IMR-90 (cell line): ENCODE measurements around the gene GPSM1. TPM values are rescaled to one million over a fixed set of nuclear protein-coding genes. Genes with fewer than 3 reads are reported as not detected.

Source experiments
- ATAC-seq: fragments of 200-7000 bp; cut with Tn5 transposase; 2 replicates; pipeline ENCODE4 v1.9.1; 2020; ENCODE audit warnings: low read depth, mild to moderate bottlenecking, moderate library complexity
- BruUV-seq: library from RNA; stranded (reverse); fragments of 400-500 nt; replicated peaks from 2 replicates; lab custom pipeline; 2021; lab: Mats Ljungman, UMichigan
- CTCF ChIA-PET: fragments of 300-600 bp; formaldehyde crosslinking; extraction: SDS; loops from one replicate; lab custom pipeline; 2021; ENCODE audit warnings: antibody characterized with exemption; lab: Yijun Ruan, JAX
- POLR2A ChIA-PET: fragments of 300-600 bp; sonication (Branson Sonifier 250); formaldehyde crosslinking; loops from one replicate; lab custom pipeline; 2022; ENCODE audit warnings: antibody characterized with exemption; ENCODE audit not compliant: unreplicated experiment; lab: Charles Lee
- DNase-seq: peaks from one replicate; pipeline ENCODE4 v3.0.0; 2013
- H2AFZ ChIP-seq: replicated peaks from 2 replicates; pipeline ENCODE3; 2013; ENCODE audit warnings: low read length, mild to moderate bottlenecking; ENCODE audit not compliant: poor library complexity
- H2AK5ac ChIP-seq: 2 replicates; pipeline ENCODE4 v1.6.1; 2013; ENCODE audit warnings: low read depth, low read length, inconsistent platforms
- H2AK9ac ChIP-seq: replicated peaks from 2 replicates; pipeline ENCODE3; 2013; ENCODE audit warnings: mild to moderate bottlenecking, low read depth, low read length, moderate library complexity; ENCODE audit not compliant: poor library complexity
- H2BK120ac ChIP-seq: 2 replicates; pipeline ENCODE4 v1.6.1; 2013; ENCODE audit warnings: low read depth, low read length, inconsistent platforms
- H2BK15ac ChIP-seq: 3 replicates; pipeline ENCODE4 v1.6.1; 2013; ENCODE audit warnings: low read depth, low read length, inconsistent platforms
- H2BK20ac ChIP-seq: 2 replicates; pipeline ENCODE4 v1.6.1; 2013; ENCODE audit warnings: low read depth, mild to moderate bottlenecking, inconsistent platforms, low read length, moderate library complexity
- H2BK5ac ChIP-seq: 2 replicates; pipeline ENCODE4 v1.6.1; 2013; ENCODE audit warnings: mild to moderate bottlenecking, low read depth, low read length, inconsistent platforms; ENCODE audit not compliant: poor library complexity, severe bottlenecking
- H3K14ac ChIP-seq: replicated peaks from 2 replicates; pipeline ENCODE4 v1.6.1; 2013; ENCODE audit warnings: low read depth, low read length, inconsistent platforms
- H3K18ac ChIP-seq: 2 replicates; pipeline ENCODE4 v1.6.1; 2013; ENCODE audit warnings: low read depth, low read length, control low read depth
- H3K23ac ChIP-seq: 2 replicates; pipeline ENCODE4 v1.6.1; 2013; ENCODE audit warnings: low read depth, low read length, inconsistent platforms
- H3K27ac ChIP-seq: 2 replicates; pipeline ENCODE4 v1.5.1; 2013; ENCODE audit warnings: mild to moderate bottlenecking, control low read depth, low read length; ENCODE audit not compliant: insufficient read depth
- H3K27me3 ChIP-seq: 2 replicates; pipeline ENCODE4 v1.6.1; 2013; ENCODE audit warnings: low read length; ENCODE audit not compliant: control insufficient read depth, insufficient read depth
- H3K36me3 ChIP-seq: 2 replicates; pipeline ENCODE4 v1.6.1; 2013; ENCODE audit warnings: low read length, mixed read lengths; ENCODE audit not compliant: control insufficient read depth, insufficient read depth
- H3K4ac ChIP-seq: 2 replicates; pipeline ENCODE4 v1.6.1; 2013; ENCODE audit warnings: low read depth, low read length, inconsistent platforms
- H3K4me1 ChIP-seq: 2 replicates; pipeline ENCODE4 v1.6.1; 2013; ENCODE audit warnings: low read length, mixed read lengths; ENCODE audit not compliant: control insufficient read depth, insufficient read depth
- H3K4me2 ChIP-seq: 2 replicates; pipeline ENCODE4 v1.6.1; 2013; ENCODE audit warnings: low read depth, mild to moderate bottlenecking, control low read depth, low read length, moderate library complexity
- H3K4me3 ChIP-seq: 2 replicates; pipeline ENCODE4 v1.5.1; 2013; ENCODE audit warnings: low read depth, mild to moderate bottlenecking, control low read depth, low read length, moderate library complexity; ENCODE audit not compliant: insufficient read depth
- H3K56ac ChIP-seq: 2 replicates; pipeline ENCODE4 v1.6.1; 2013; ENCODE audit warnings: low read length, inconsistent platforms; ENCODE audit not compliant: insufficient read depth; ENCODE audit errors: extremely low read depth
- H3K79me1 ChIP-seq, 2 experiments: 2 replicates each; pipeline ENCODE4 v1.6.1; 2013; ENCODE audit warnings: low read length in 2 of 2, inconsistent platforms in 1 of 2, low read depth in 1 of 2
- H3K9ac ChIP-seq: 2 replicates; pipeline ENCODE4 v1.6.1; 2013; ENCODE audit warnings: low read depth, low read length, control low read depth
- H3K9me1 ChIP-seq: 2 replicates; pipeline ENCODE4 v1.6.1; 2013; ENCODE audit warnings: low read length, inconsistent platforms; ENCODE audit not compliant: insufficient read depth
- H3K9me3 ChIP-seq: 2 replicates; pipeline ENCODE4 v1.6.1; 2013; ENCODE audit warnings: low read length; ENCODE audit not compliant: control insufficient read depth, insufficient read depth
- H4K20me1 ChIP-seq: 2 replicates; pipeline ENCODE4 v1.6.1; 2013; ENCODE audit warnings: low read length, inconsistent platforms; ENCODE audit not compliant: insufficient read depth
- H4K5ac ChIP-seq: 2 replicates; pipeline ENCODE4 v1.6.1; 2013; ENCODE audit warnings: mild to moderate bottlenecking, low read depth, low read length, control low read depth
- H4K8ac ChIP-seq, 2 experiments: 2 replicates each; pipeline ENCODE4 v1.6.1; 2013; ENCODE audit warnings: low read depth in 2 of 2, low read length in 2 of 2, control low read depth in 1 of 2, inconsistent platforms in 1 of 2
- H4K91ac ChIP-seq: 2 replicates; pipeline ENCODE4 v1.6.1; 2013; ENCODE audit warnings: low read depth, low read length, inconsistent platforms; ENCODE audit not compliant: insufficient read depth
- MAFK ChIP-seq: IDR thresholded peaks from 2 replicates; pipeline ENCODE4 v1.6.1; 2012; ENCODE audit warnings: low read depth, low read length, improper control_type of control experiment
- MAZ ChIP-seq: IDR thresholded peaks from 2 replicates; pipeline ENCODE4 v1.6.1; 2012; ENCODE audit warnings: low read depth, mild to moderate bottlenecking, low read length, improper control_type of control experiment, moderate library complexity, borderline replicate concordance
- RFX5 ChIP-seq: IDR thresholded peaks from 2 replicates; pipeline ENCODE4 v1.8.0; 2012; ENCODE audit warnings: low read depth, mild to moderate bottlenecking, low read length, moderate library complexity
- WGBS, 2 experiments: methylation state at CpG; one replicate each; pipeline versions ENCODE4 v1.1.5 to v1.1.7; 2013; ENCODE audit warnings: missing lambda C conversion rate in 2 of 2; ENCODE audit not compliant: insufficient read length in 1 of 2; ENCODE audit errors: extremely low coverage in 2 of 2; 5-methylcytosine and 5-hydroxymethylcytosine counted together
- dilution Hi-C: fragments of 300-500 bp; cut with HindIII; formaldehyde crosslinking; loops from one replicate; pipeline ENCODE4 v1.14.3; 2018; ENCODE audit warnings: low sequenced_read_pairs; ENCODE audit not compliant: unreplicated experiment
- in situ Hi-C: fragments of 300-500 bp; cut with MboI; formaldehyde crosslinking; loops from 3 replicates; pipeline ENCODE4 v1.14.3; 2019; ENCODE audit warnings: low sequenced_read_pairs, inconsistent platforms, mixed read lengths
- intact Hi-C: fragments of 100-400 bp; cut with micrococcal nuclease; formaldehyde crosslinking; loops from 2 replicates; pipeline ENCODE4 v1.10.0; 2022
- polyA plus RNA-seq, 3 experiments: library from polyadenylated mRNA; depleted of rRNA; stranded (reverse); fragments of >200 nt; gene quantifications; 2 replicates each; pipeline ENCODE4 v1.2.3, GENCODE V29; 2012; ENCODE audit warnings: low replicate concordance in 1 of 3
- total RNA-seq: library from RNA; depleted of rRNA; stranded (reverse); fragments of >200 nt; gene quantifications from 2 replicates; pipeline ENCODE4 v1.2.3, GENCODE V29; 2012

The GPSM1 gene
- total and polyA plus RNA-seq, 2 of the 4 experiments (the other 2 are of a cell fraction): 28.7 to 71.2 TPM

DNA sequence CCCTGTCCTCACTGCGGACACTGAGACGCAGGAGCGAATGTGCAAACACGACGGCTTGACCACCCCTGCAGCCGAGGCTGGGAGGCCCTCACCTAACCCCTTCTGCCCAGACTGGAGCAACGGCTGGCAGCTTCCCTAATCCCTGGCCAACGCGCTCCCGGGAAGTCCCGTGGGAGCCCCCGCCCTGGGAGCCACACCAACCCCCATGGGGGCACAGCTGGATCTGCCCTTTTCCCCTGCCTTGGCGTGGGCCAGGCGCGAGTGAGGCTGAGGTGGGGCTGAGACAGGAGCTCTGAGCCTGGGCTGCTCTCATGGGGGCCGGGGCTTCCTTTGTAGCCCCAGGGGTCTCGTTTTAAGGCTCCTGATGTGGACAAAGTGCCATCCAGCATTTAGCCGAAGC is 40.9 kb downstream of the GPSM1 start:
- H4K8ac ChIP-seq: no peak overlapping the region
- no peak overlapping the region for H2BK15ac ChIP-seq
- in situ Hi-C loops: no loop called here
- no peaks in the 10 kb centered on the region for H3K9me3 ChIP-seq
- no peak overlapping the region for H3K4me3 ChIP-seq
- H3K56ac ChIP-seq: no peak overlapping the region
- no peak overlapping the region for H3K23ac ChIP-seq
- H3K4me2 ChIP-seq: no peak overlapping the region
- DNase-seq: no peak
- no peak overlapping the region for H3K18ac ChIP-seq
- H3K9me1 ChIP-seq: peaks cover 9% of the 10 kb centered on the region
- H3K27ac ChIP-seq: no peak overlapping the region
- dilution Hi-C loops: no loop called here
- H2AFZ ChIP-seq: no peak overlapping the region
- no TSS peak for BruUV-seq
- H2BK20ac ChIP-seq: no peak overlapping the region
- CTCF ChIA-PET: no interaction called here
- H2BK5ac ChIP-seq: no peak overlapping the region
- ATAC-seq: no peak
- POLR2A ChIA-PET: no interaction called here
- H2AK5ac ChIP-seq: no peak overlapping the region
- no peak for TF ChIP-seq MAZ
- TF ChIP-seq MAFK: no peak
- TF ChIP-seq RFX5: no peak
- H3K4me1 ChIP-seq: peaks cover 17% of the 10 kb centered on the region
- H3K4ac ChIP-seq: no peak overlapping the region
- H2BK120ac ChIP-seq: no peak overlapping the region
- no peaks in the 10 kb centered on the region for H3K36me3 ChIP-seq
- intact Hi-C loops: no loop called here
- H4K91ac ChIP-seq: no peak overlapping the region
- no peak overlapping the region for H2AK9ac ChIP-seq
- no peaks in the 10 kb centered on the region for H4K20me1 ChIP-seq
- H4K5ac ChIP-seq: no peak overlapping the region
- H3K79me1 ChIP-seq: peaks cover 3 to 6% of the 10 kb centered on the region in 2 experiments; a peak in 1 of 4 replicates
- 73% methylated on average over 9 of the region's 18 CpGs; no CpG with 5 or more reads in 1 of the 2 experiments for WGBS, 2 experiments
- H3K9ac ChIP-seq: no peak overlapping the region
- H3K27me3 ChIP-seq: no peaks in the 10 kb centered on the region
- H3K14ac ChIP-seq: no peak overlapping the region
